ENCODE results near the gene ELP4. TPM values are rescaled to one million over a fixed set of nuclear protein-coding genes. Genes with fewer than 3 reads are reported as not detected.
A peak's percentile ranks its signal among the peaks of the same experiment; 100 is the strongest.

The ELP4 gene
- total and polyA plus RNA-seq, 2 experiments from 2014 or later: 16.6 to 28.7 TPM

GRCh38 chr11:31747581-31747980, 238.0 kb downstream of the ELP4 start:
- Histone ChIP-seq H3K4me1 (ENCODE audit: low read depth) (no peaks in the 10 kb centered on the region), H3K9me3 (ENCODE audit: low read depth) (no peaks in the 10 kb centered on the region), H3K27ac (no peak overlapping the region), H3K4me3 (no peak overlapping the region), H3K27me3 (peaks cover 54% of the 10 kb centered on the region), H3K36me3 (no peaks in the 10 kb centered on the region)
- TF ChIP-seq CTCF (IDR thresholded peaks at IDR 0.05; ENCODE audit: low read depth, low read length): no peak
- no peak for DNase-seq (ENCODE audit: low read depth in 1 of 2, low spot score in 1 of 2)

- DNase-seq (ENCODE audit: low read depth in 1 of 2, low spot score in 1 of 2): peak; percentile 6 to 78
- no peaks in the 10 kb centered on the region for H3K9me3 ChIP-seq (ENCODE audit: low read depth)
- H3K36me3 ChIP-seq: no peaks in the 10 kb centered on the region
- no peak overlapping the region for H3K4me3 ChIP-seq
- no peak overlapping the region for H3K27ac ChIP-seq
- peaks cover 11% of the 10 kb centered on the region for H3K4me1 ChIP-seq (ENCODE audit: low read depth)
- peaks cover 83% of the 10 kb centered on the region for H3K27me3 ChIP-seq
- TF ChIP-seq CTCF (IDR thresholded peaks at IDR 0.05; ENCODE audit: low read depth, low read length): no peak
These were observed 247.8 kb downstream of the ELP4 start for GRCh38 chr11:31757260-31757835.

GRCh38 chr11:31761636-31762035, 252.1 kb downstream of the ELP4 start:
- no peak for TF ChIP-seq CTCF (IDR thresholded peaks at IDR 0.05; ENCODE audit: low read depth, low read length)
- Histone ChIP-seq H3K9me3 (ENCODE audit: low read depth) (no peaks in the 10 kb centered on the region), H3K4me1 (ENCODE audit: low read depth) (peaks cover 5% of the 10 kb centered on the region), H3K4me3 (no peak overlapping the region), H3K27ac (no peak overlapping the region), H3K36me3 (no peaks in the 10 kb centered on the region), H3K27me3 (peaks cover 86% of the 10 kb centered on the region)
- DNase-seq (ENCODE audit: low read depth in 1 of 2, low spot score in 1 of 2): no peak

- DNase-seq (ENCODE audit: low read depth in 1 of 2, low spot score in 1 of 2): no peak
- Histone ChIP-seq H3K36me3 (no peaks in the 10 kb centered on the region), H3K4me1 (ENCODE audit: low read depth) (no peaks in the 10 kb centered on the region), H3K27ac (no peak overlapping the region), H3K4me3 (no peak overlapping the region), H3K27me3 (peaks cover 97% of the 10 kb centered on the region), H3K9me3 (ENCODE audit: low read depth) (no peaks in the 10 kb centered on the region)
- TF ChIP-seq CTCF (IDR thresholded peaks at IDR 0.05; ENCODE audit: low read depth, low read length): no peak
These were observed 253.7 kb downstream of the ELP4 start for GRCh38 chr11:31763296-31763695.

GRCh38 chr11:31764261-31764660, 254.7 kb downstream of the ELP4 start:
- DNase-seq (ENCODE audit: low read depth in 1 of 2, low spot score in 1 of 2): no peak
- Histone ChIP-seq H3K9me3 (ENCODE audit: low read depth) (no peaks in the 10 kb centered on the region), H3K27me3 (peaks cover 97% of the 10 kb centered on the region), H3K27ac (no peak overlapping the region), H3K4me3 (no peak overlapping the region), H3K36me3 (no peaks in the 10 kb centered on the region), H3K4me1 (ENCODE audit: low read depth) (no peaks in the 10 kb centered on the region)
- no peak for TF ChIP-seq CTCF (IDR thresholded peaks at IDR 0.05; ENCODE audit: low read depth, low read length)

All from cardiac muscle cell (in vitro differentiated cells and primary cell).